DMS53 (cell line): ENCODE data around the gene TMEM154.

Source experiments
- DNase-seq: peaks from one replicate; lab custom pipeline; 2025; lab: John Stamatoyannopoulos, UW

The TMEM154 gene

GRCh38 chr4:152693871-152694270 lies 14.1 kb upstream of the TMEM154 start:
- no peak for DNase-seq

GRCh38 chr4:152691761-152692160 lies 12.0 kb upstream of the TMEM154 start:
- DNase-seq: peak; percentile 81

GRCh38 chr4:152690706-152691651 lies 11.2 kb upstream of the TMEM154 start:
- DNase-seq: peak; percentile 50

- no peak for DNase-seq
Observed at GRCh38 chr4:152689615-152690501, 10.1 kb upstream of the TMEM154 start.

GRCh38 chr4:152687974-152688599 lies 8.3 kb upstream of the TMEM154 start:
- no peak for DNase-seq

- DNase-seq: no peak
Observed at GRCh38 chr4:152686452-152687013, 6.7 kb upstream of the TMEM154 start.

- DNase-seq: no peak
Observed at GRCh38 chr4:152684587-152684986, 4.8 kb upstream of the TMEM154 start.

- DNase-seq: no peak
Observed at GRCh38 chr4:152684007-152684406, 4.2 kb upstream of the TMEM154 start.

- DNase-seq: no peak
Observed at GRCh38 chr4:152682143-152682941, 2.5 kb upstream of the TMEM154 start.

- DNase-seq: peak; percentile 17
Observed at GRCh38 chr4:152680988-152681603, 1.3 kb upstream of the TMEM154 start.

- DNase-seq: peak; percentile 83
Observed at GRCh38 chr4:152678841-152679240, 956 bp downstream of the TMEM154 start.

GRCh38 chr4:152677117-152677516 lies 2.7 kb downstream of the TMEM154 start:
- DNase-seq: no peak

GRCh38 chr4:152676052-152676854 lies 3.5 kb downstream of the TMEM154 start:
- no peak for DNase-seq

GRCh38 chr4:152674359-152674758 lies 5.4 kb downstream of the TMEM154 start:
- DNase-seq: no peak

GRCh38 chr4:152673489-152673888 lies 6.3 kb downstream of the TMEM154 start:
- no peak for DNase-seq

- DNase-seq: no peak
Observed at GRCh38 chr4:152672206-152673092, 7.3 kb downstream of the TMEM154 start.

- no peak for DNase-seq
Observed at GRCh38 chr4:152668338-152668964, 11.3 kb downstream of the TMEM154 start.

- DNase-seq: no peak
Observed at GRCh38 chr4:152667781-152668180, 12.0 kb downstream of the TMEM154 start.
